BLaER1 (cell line): Measurements from ENCODE around the gene CRTC1.

ENCODE experiments used
- H3K27ac ChIP-seq: shearing (Covaris generic); formaldehyde crosslinking; 2 replicates; pipeline ENCODE4 v1.8.1; 2022
- H3K27me3 ChIP-seq: shearing (Covaris generic); formaldehyde crosslinking; 2 replicates; pipeline ENCODE4 v1.8.1; 2022
- H3K36me3 ChIP-seq: shearing (Covaris generic); formaldehyde crosslinking; 2 replicates; pipeline ENCODE4 v1.8.1; 2022
- H3K4me1 ChIP-seq: shearing (Covaris generic); formaldehyde crosslinking; 2 replicates; pipeline ENCODE4 v1.8.1; 2022
- H3K4me2 ChIP-seq: shearing (Covaris generic); formaldehyde crosslinking; 2 replicates; pipeline ENCODE4 v1.8.1; 2022
- H3K4me3 ChIP-seq: shearing (Covaris generic); formaldehyde crosslinking; 2 replicates; pipeline ENCODE4 v1.8.1; 2022
- H3K9ac ChIP-seq: shearing (Covaris generic); formaldehyde crosslinking; 2 replicates; pipeline ENCODE4 v1.8.1; 2022
- H3K9me3 ChIP-seq: shearing (Covaris generic); formaldehyde crosslinking; 2 replicates; pipeline ENCODE4 v1.8.1; 2022
- H4K20me1 ChIP-seq: shearing (Covaris generic); formaldehyde crosslinking; 2 replicates; pipeline ENCODE4 v1.8.1; 2022
- Cebpa-rat ChIP-seq: shearing (Covaris generic); IDR thresholded peaks from 2 replicates; pipeline ENCODE4 v1.8.1; 2022

Gene CRTC1

GRCh38 chr19:18697680-18698079 lies 14.2 kb downstream of the CRTC1 start:
- Histone ChIP-seq H3K4me2 (peak overlapping the region; percentile 92; the same call in 1 of the 2 replicates), H3K27me3 (no peaks in the 10 kb centered on the region), H3K4me1 (peaks cover 63% of the 10 kb centered on the region), H3K9ac (no peak overlapping the region), H3K27ac (no peak overlapping the region), H3K9me3 (no peaks in the 10 kb centered on the region), H4K20me1 (peaks cover 91% of the 10 kb centered on the region), H3K4me3 (no peak overlapping the region), H3K36me3 (no peaks in the 10 kb centered on the region)
- TF ChIP-seq Cebpa-rat, result no peak

GRCh38 chr19:18698321-18699167 lies 15.1 kb downstream of the CRTC1 start:
- peaks cover 97% of the 10 kb centered on the region for H4K20me1 ChIP-seq
- no peak overlapping the region for H3K9ac ChIP-seq
- no peak overlapping the region for H3K4me3 ChIP-seq
- H3K9me3 ChIP-seq, result no peaks in the 10 kb centered on the region
- no peak for TF ChIP-seq Cebpa-rat
- no peak overlapping the region; the same call in 1 of the 2 replicates for H3K27ac ChIP-seq
- peak overlapping the region; percentile 92 for H3K4me2 ChIP-seq
- H3K27me3 ChIP-seq, result no peaks in the 10 kb centered on the region
- no peaks in the 10 kb centered on the region for H3K36me3 ChIP-seq
- peaks cover 63% of the 10 kb centered on the region for H3K4me1 ChIP-seq

- no peaks in the 10 kb centered on the region for H3K27me3 ChIP-seq
- peaks cover 97% of the 10 kb centered on the region for H4K20me1 ChIP-seq
- no peak for TF ChIP-seq Cebpa-rat
- H3K9me3 ChIP-seq, result no peaks in the 10 kb centered on the region
- H3K4me2 ChIP-seq, result peak overlapping the region; percentile 92
- H3K4me1 ChIP-seq, result peaks cover 63% of the 10 kb centered on the region
- peak overlapping the region; percentile 64 for H3K9ac ChIP-seq
- peak overlapping the region; percentile 58 for H3K4me3 ChIP-seq
- H3K27ac ChIP-seq, result peak overlapping the region; percentile 74
- H3K36me3 ChIP-seq, result no peaks in the 10 kb centered on the region
Observed at GRCh38 chr19:18699403-18700054, 16.0 kb downstream of the CRTC1 start.

- no peak for TF ChIP-seq Cebpa-rat
- Histone ChIP-seq H4K20me1 (peaks cover 94% of the 10 kb centered on the region), H3K4me2 (peak overlapping the region; percentile 92), H3K36me3 (no peaks in the 10 kb centered on the region), H3K27me3 (no peaks in the 10 kb centered on the region), H3K9ac (peak overlapping the region; percentile 64; the same call in 1 of the 2 replicates), H3K4me1 (peaks cover 63% of the 10 kb centered on the region), H3K27ac (peak overlapping the region; percentile 74), H3K9me3 (no peaks in the 10 kb centered on the region), H3K4me3 (peak overlapping the region; percentile 58)
Observed at GRCh38 chr19:18700501-18701249, 17.2 kb downstream of the CRTC1 start.

- Histone ChIP-seq H3K4me1 (peaks cover 58% of the 10 kb centered on the region), H3K9me3 (no peaks in the 10 kb centered on the region), H3K27ac (peak overlapping the region; percentile 74; the same call in 1 of the 2 replicates), H3K4me2 (peak overlapping the region; percentile 92), H3K36me3 (no peaks in the 10 kb centered on the region), H3K9ac (peak overlapping the region; percentile 64; the same call in 1 of the 2 replicates), H4K20me1 (peaks cover 92% of the 10 kb centered on the region), H3K4me3 (peak overlapping the region; percentile 58), H3K27me3 (no peaks in the 10 kb centered on the region)
- no peak for TF ChIP-seq Cebpa-rat
Observed at GRCh38 chr19:18701250-18701608, 17.7 kb downstream of the CRTC1 start.

- no peak overlapping the region for H3K4me2 ChIP-seq
- peaks cover 92% of the 10 kb centered on the region for H4K20me1 ChIP-seq
- no peak for TF ChIP-seq Cebpa-rat
Observed at GRCh38 chr19:18704054-18704453, 20.6 kb downstream of the CRTC1 start.

GRCh38 chr19:18704971-18705370 lies 21.5 kb downstream of the CRTC1 start:
- no peak for TF ChIP-seq Cebpa-rat
- Histone ChIP-seq H3K27ac (no peak overlapping the region), H3K4me1 (peaks cover 47% of the 10 kb centered on the region), H3K36me3 (no peaks in the 10 kb centered on the region), H3K9me3 (peaks cover 3% of the 10 kb centered on the region; the same call in 1 of the 2 replicates), H3K4me3 (no peak overlapping the region), H3K27me3 (no peaks in the 10 kb centered on the region), H4K20me1 (peaks cover 92% of the 10 kb centered on the region), H3K9ac (no peak overlapping the region), H3K4me2 (no peak overlapping the region)

More at GRCh38 chr19:18704054-18704453, 20.6 kb downstream of the CRTC1 start:
- peaks cover 47% of the 10 kb centered on the region for H3K4me1 ChIP-seq
- H3K27ac ChIP-seq, result no peak overlapping the region
- H3K27me3 ChIP-seq, result no peaks in the 10 kb centered on the region
- H3K9ac ChIP-seq, result no peak overlapping the region
- H3K36me3 ChIP-seq, result no peaks in the 10 kb centered on the region
- peaks cover 3% of the 10 kb centered on the region; the same call in 1 of the 2 replicates for H3K9me3 ChIP-seq
- H3K4me3 ChIP-seq, result no peak overlapping the region

GRCh38 chr19:18708452-18709231 lies 25.2 kb downstream of the CRTC1 start:
- H3K4me2 ChIP-seq, result peak overlapping the region; percentile 87
- no peak overlapping the region for H3K4me3 ChIP-seq
- TF ChIP-seq Cebpa-rat, result no peak
- 0 out of 2 replicates have a peak, but pooled peaks cover 7% of the 10 kb centered on the region for H3K36me3 ChIP-seq
- peak overlapping the region; percentile 65 for H3K9ac ChIP-seq
- peaks cover 47% of the 10 kb centered on the region for H3K4me1 ChIP-seq
- peaks cover 3% of the 10 kb centered on the region; the same call in 1 of the 2 replicates for H3K9me3 ChIP-seq
- H4K20me1 ChIP-seq, result peaks cover 92% of the 10 kb centered on the region
- no peaks in the 10 kb centered on the region for H3K27me3 ChIP-seq
- peak overlapping the region; percentile 71 for H3K27ac ChIP-seq

GRCh38 chr19:18709546-18709945 lies 26.1 kb downstream of the CRTC1 start:
- H3K36me3 ChIP-seq, result 0 out of 2 replicates have a peak, but pooled peaks cover 11% of the 10 kb centered on the region
- TF ChIP-seq Cebpa-rat, result no peak
- H3K27me3 ChIP-seq, result no peaks in the 10 kb centered on the region
- H4K20me1 ChIP-seq, result peaks cover 92% of the 10 kb centered on the region
- peak overlapping the region; percentile 87 for H3K4me2 ChIP-seq
- H3K27ac ChIP-seq, result peak overlapping the region; percentile 71
- H3K9ac ChIP-seq, result peak overlapping the region; percentile 50
- H3K4me1 ChIP-seq, result peaks cover 52% of the 10 kb centered on the region
- H3K4me3 ChIP-seq, result no peak overlapping the region
- peaks cover 3% of the 10 kb centered on the region; the same call in 1 of the 2 replicates for H3K9me3 ChIP-seq
